GM12878 (cell line): ENCODE data around the gene NUDCD2. TPM values are rescaled to one million over a fixed set of nuclear protein-coding genes. Genes with fewer than 3 reads are reported as not detected.

Source experiments
- CBFB ChIP-seq: IDR thresholded peaks from 2 replicates; pipeline ENCODE4 v1.6.1; 2016; ENCODE audit warnings: antibody characterized with exemption, low read depth
- HCFC1 ChIP-seq: fragments of 150-350 bp; IDR thresholded peaks from 2 replicates; pipeline ENCODE4 v1.6.1; 2014; ENCODE audit warnings: low read length
- IRF3 ChIP-seq: fragments of 450-650 bp; IDR thresholded peaks from 2 replicates; pipeline ENCODE4 v1.6.1; 2014; ENCODE audit warnings: mild to moderate bottlenecking
- MXI1 ChIP-seq: fragments of 150-350 bp; IDR thresholded peaks from 2 replicates; pipeline ENCODE4 v1.6.1; 2011; ENCODE audit warnings: low read depth, mild to moderate bottlenecking, inconsistent platforms, low read length, improper control_type of control experiment
- PKNOX1 ChIP-seq: fragments of 450-650 bp; IDR thresholded peaks from 2 replicates; pipeline ENCODE4 v1.6.1; 2016; ENCODE audit warnings: mild to moderate bottlenecking
- PML ChIP-seq: IDR thresholded peaks from 2 replicates; pipeline ENCODE4 v1.6.1; 2012; ENCODE audit warnings: low read length, inconsistent platforms
- STAT1 ChIP-seq: fragments of 450-650 bp; conservative IDR thresholded peaks from 2 replicates; pipeline ENCODE4 v1.6.1; 2014; ENCODE audit warnings: antibody characterized with exemption, mild to moderate bottlenecking
- STAT3 ChIP-seq: IDR thresholded peaks from 2 replicates; pipeline ENCODE4 v1.6.1; 2011; ENCODE audit warnings: low read depth, low read length, improper control_type of control experiment
- ZNF384 ChIP-seq: IDR thresholded peaks from 2 replicates; pipeline ENCODE4 v1.6.1; 2012; ENCODE audit warnings: low read depth, mild to moderate bottlenecking, low read length, improper control_type of control experiment, borderline replicate concordance
- ZNF687 ChIP-seq: fragments of 450-650 bp; IDR thresholded peaks from 2 replicates; pipeline ENCODE4 v1.6.1; 2017; ENCODE audit warnings: mild to moderate bottlenecking, moderate library complexity
- polyA plus RNA-seq, 11 experiments: library from polyadenylated mRNA; depleted of rRNA in 4 of 11; unstranded in 6 of 11; stranded (reverse) in 5 of 11; fragments of >200 nt; fragmentation: Nextera tagmentation in 4 of 11; fragmentation: Illumina TruSeq in 1 of 11; extraction: Ambion mirVana in 4 of 11; extraction: Trizol in 1 of 11; gene quantifications; 1 replicate in 1 of 11; 2 replicates in 10 of 11; pipeline versions ENCODE4 v1.2.1 to v1.2.3, GENCODE V29; 2011 to 2016; ENCODE audit warnings: inconsistent platforms in 2 of 11, missing spikeins in 2 of 11, low read depth in 1 of 11
- total RNA-seq, 4 experiments: library from RNA; depleted of rRNA in 3 of 4; stranded (reverse); fragments of >200 nt in 3 of 4; fragmentation: Illumina TruSeq in 1 of 4; extraction: Trizol in 1 of 4; gene quantifications; 2 replicates each; pipeline versions ENCODE4 v1.2.1 to v1.2.3, GENCODE V29; 2013 to 2021

NUDCD2 gene
- total and polyA plus RNA-seq, 10 of the 15 experiments (the other 5 are each of a cell fraction or from before 2014, with no cell fraction given), result 9.1 to 133 (median 24.6) TPM

DNA sequence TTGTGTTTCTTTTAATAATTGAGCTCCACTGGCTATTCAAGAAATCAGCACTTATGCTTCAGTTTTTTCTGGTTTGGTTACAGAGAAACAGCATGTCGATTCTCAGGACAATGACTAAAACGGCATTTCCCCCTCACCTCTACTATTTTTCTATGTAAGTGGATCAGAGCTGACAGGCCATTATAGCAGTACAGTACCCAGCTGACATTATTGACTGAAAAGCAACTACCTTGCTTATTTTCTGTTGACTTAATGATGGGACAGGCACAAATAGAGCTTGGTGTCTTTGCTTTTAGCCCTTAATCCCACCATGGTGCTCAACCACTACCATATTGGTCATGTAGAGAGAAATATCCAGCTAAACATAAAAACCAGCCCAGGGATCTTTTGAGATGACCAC is 57.9 kb downstream of the NUDCD2 start (continued):
- TF ChIP-seq ZNF687, result no peak
- TF ChIP-seq STAT1, result no peak
- no peak for TF ChIP-seq ZNF384
- TF ChIP-seq STAT3, result no peak
- no peak for TF ChIP-seq IRF3
- TF ChIP-seq MXI1, result no peak
- TF ChIP-seq HCFC1, result no peak
- TF ChIP-seq PKNOX1, result no peak
- no peak for TF ChIP-seq CBFB
- no peak for TF ChIP-seq PML
- TF ChIP-seq, all 136 proteins: peak for 0
